GM11168 (cell line): ENCODE results near the gene MST1R.

Source experiments
- in situ Hi-C: fragments of 300-500 bp; cut with MboI; formaldehyde crosslinking; loops from one replicate; pipeline ENCODE4 v1.12.0; 2022; ENCODE audit warnings: low sequenced_read_pairs; ENCODE audit not compliant: unreplicated experiment

The MST1R gene

GRCh38 chr3:49880581-49881315, 22.9 kb downstream of the MST1R start:
- in situ Hi-C loops = no loop called here

GRCh38 chr3:49879721-49880120, 24.0 kb downstream of the MST1R start:
- in situ Hi-C loops = no loop called here

- in situ Hi-C loops = no loop called here
Observed at GRCh38 chr3:49878686-49879085, 25.0 kb downstream of the MST1R start.

DNA sequence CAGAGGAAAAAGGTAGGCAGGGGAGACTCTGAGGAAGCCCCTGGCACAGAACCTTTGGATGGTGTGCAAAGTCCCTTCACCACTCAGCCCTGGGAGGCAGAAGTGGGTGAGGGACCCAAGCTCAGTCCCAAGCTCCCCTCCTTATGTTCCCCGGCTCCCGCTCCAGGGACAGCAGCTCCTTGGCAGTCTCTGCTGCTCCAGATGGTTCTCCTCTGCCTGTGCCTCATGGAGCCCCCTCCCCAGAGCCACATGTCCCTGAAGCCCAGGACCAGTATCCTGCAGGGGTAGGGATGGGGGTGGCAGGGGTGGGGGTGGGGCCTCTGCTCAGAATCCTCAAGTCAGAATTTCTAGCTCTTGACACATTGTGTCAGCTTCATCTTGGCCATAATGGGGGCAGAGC, 26.0 kb downstream of the MST1R start:
- in situ Hi-C loops = no loop called here

GRCh38 chr3:49876567-49876966, 27.1 kb downstream of the MST1R start:
- in situ Hi-C loops = no loop called here

DNA sequence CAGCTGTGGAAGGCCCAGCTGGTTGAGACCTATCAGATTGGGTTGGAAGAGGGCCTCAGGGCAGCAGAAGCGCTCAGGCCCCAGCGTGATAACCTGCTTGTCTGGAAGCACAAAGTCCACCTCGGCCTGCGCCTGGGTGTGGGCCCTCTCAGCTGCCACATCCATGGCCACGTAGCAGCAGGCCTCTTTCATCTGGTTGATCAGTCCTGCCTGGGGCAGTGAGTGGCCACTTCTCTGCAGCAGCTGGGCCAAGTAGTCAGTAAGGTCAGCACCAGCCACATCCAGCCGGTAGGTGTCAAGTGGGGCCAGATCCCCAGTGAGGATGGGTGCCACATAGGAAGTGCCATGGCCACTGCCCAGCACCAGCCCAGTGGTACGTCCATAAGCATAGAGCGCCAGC, 30.1 kb downstream of the MST1R start:
- in situ Hi-C loops = no loop called here

- in situ Hi-C loops = no loop called here
Observed at GRCh38 chr3:49872801-49873281, 30.8 kb downstream of the MST1R start.

- in situ Hi-C loops = no loop called here
Observed at GRCh38 chr3:49871531-49872153, 32.0 kb downstream of the MST1R start.

GRCh38 chr3:49869525-49870126, 34.0 kb downstream of the MST1R start, which contains the start of gene CAMKV:
Gene CAMKV, minus strand, starts transcription at chr3:49869906. Its CDS starts 7,518 bp downstream, at chr3:49862388.
- in situ Hi-C loops = no loop called here

DNA sequence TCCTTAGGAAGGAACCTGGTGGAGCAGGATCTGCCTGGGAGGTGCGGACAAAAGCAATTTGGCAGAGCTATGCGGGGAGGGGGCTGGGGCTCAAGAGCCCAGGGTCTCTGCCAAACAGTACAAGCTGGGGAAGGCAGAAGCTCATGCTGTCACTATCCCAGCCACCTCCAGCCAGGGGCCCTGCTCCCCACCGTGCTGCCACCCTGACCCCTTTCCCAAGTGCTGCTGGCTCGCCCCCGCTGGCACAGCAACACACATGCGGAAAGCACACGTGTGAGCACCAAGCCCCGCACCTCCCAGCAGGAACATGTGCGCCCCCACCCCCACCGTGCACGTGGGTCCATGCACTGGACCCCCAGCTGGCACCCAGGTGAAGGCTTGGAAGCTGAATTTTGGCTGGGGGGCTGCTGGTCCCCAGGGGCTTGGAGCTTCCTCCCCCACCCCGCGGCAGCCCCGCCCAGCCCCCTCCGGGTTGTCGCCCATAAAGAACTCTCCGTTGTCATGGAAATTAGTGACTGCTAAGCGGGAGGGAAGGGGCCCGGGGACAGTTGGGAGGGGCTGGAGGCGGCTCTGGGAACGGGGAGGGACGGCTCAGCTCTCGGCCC, 34.7 kb downstream of the MST1R start:
- in situ Hi-C loops = no loop called here

DNA sequence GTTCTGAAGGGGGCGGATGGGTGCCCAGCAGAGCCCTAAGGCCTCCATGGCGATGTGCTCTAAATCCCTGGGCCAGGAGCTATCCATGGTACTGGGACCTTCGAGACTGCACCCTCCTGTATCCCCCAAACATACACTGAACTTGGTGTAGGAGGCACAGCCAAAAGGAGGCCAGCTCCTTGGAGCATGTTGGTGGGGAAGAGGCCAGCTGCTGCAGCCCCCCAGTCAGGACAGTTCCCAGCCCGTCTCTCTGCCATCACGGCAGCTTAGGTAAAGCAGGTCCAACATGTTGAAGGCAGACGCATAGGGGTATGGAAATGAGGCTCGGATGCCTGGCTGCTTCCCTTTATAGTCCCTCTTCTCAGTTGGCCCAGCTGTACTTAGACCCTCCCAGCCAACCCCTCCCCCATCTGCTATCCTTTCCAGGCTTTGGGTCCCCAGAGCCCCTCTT, 35.8 kb downstream of the MST1R start:
- in situ Hi-C loops = no loop called here

- in situ Hi-C loops = no loop called here
Observed at GRCh38 chr3:49867400-49867799, 36.3 kb downstream of the MST1R start.

- in situ Hi-C loops = no loop called here
Observed at GRCh38 chr3:49865198-49865784, 38.4 kb downstream of the MST1R start.

DNA sequence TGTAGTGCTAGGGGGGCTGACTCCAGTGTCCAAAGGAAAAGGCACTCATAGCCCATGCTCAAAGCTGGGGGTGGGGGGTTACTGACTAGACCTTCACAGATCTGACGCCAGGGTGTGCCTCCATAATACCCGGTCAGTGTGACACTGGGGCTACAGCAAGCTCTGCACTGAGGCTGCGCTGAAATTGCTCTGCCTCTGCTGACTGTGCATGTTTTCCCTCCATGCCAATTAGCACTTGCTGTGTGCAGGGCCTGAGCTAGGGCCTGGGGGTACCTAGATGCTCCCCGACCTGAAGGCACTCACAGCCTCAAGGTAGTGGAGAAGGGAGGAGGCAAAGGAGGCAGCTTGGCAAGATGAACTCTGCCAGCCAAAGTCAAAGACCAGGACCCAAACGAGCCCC, 39.2 kb downstream of the MST1R start:
- in situ Hi-C loops = no loop called here

- in situ Hi-C loops = no loop called here
Observed at GRCh38 chr3:49859576-49860305, 43.9 kb downstream of the MST1R start.

- in situ Hi-C loops = no loop called here
Observed at GRCh38 chr3:49856181-49857005, 47.3 kb downstream of the MST1R start, which contains the start of gene TRAIP. Gene TRAIP, minus strand, starts transcription at chr3:49856564. Its CDS starts 111 bp downstream, at chr3:49856453.

- in situ Hi-C loops = no loop called here
Observed at GRCh38 chr3:49855662-49856061, 48.0 kb downstream of the MST1R start.

DNA sequence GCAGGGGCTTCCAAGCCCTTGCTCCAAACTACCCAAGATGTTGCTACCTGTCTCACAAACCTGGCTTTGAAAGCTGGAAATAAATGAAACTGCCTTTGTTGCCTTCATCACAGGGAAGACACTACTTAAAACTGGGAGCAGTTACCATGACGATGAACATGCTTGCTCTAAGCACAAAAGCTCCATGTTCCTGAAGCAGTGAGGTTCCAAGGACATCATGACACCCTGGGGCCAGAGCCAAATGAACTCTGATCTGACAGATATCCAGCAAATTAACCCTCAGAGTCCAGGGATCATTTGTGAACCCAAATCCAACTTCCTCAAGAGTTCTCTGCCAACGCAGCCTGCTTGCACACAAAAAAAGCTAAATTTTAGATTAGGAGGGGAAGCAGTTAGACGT, 58.0 kb downstream of the MST1R start:
- in situ Hi-C loops = no loop called here
